ENCODE measurements around the gene TRIP4.

DNA sequence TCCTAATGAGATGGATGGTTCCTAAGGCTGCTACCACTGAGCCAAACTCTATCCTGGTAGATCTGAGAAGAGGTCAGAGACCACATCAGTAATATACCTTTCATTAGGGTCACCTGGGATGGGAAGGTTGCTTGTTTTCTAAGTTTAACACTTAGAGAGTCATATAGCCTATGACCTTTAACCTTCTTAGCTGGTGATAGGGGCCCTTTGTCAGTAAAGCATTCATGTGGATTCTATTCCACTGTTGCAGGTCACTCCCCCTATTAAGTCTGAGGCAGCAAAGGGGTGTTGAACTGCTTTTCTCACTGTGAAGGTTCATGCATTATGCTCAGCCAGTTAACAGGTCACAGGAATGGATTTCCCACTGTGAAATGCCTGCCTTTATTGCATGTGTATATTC is 66.6 kb downstream of the TRIP4 start:
- TF ChIP-seq, protein P1, sequence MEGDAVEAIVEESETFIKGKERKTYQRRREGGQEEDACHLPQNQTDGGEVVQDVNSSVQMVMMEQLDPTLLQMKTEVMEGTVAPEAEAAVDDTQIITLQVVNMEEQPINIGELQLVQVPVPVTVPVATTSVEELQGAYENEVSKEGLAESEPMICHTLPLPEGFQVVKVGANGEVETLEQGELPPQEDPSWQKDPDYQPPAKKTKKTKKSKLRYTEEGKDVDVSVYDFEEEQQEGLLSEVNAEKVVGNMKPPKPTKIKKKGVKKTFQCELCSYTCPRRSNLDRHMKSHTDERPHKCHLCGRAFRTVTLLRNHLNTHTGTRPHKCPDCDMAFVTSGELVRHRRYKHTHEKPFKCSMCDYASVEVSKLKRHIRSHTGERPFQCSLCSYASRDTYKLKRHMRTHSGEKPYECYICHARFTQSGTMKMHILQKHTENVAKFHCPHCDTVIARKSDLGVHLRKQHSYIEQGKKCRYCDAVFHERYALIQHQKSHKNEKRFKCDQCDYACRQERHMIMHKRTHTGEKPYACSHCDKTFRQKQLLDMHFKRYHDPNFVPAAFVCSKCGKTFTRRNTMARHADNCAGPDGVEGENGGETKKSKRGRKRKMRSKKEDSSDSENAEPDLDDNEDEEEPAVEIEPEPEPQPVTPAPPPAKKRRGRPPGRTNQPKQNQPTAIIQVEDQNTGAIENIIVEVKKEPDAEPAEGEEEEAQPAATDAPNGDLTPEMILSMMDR (conservative IDR thresholded peaks at IDR 0.05; ENCODE audit: low read length): no peak
- TF ChIP-seq EZH2phosphoT487 (IDR thresholded peaks at IDR 0.05; ENCODE audit: borderline replicate concordance, low read depth, low read length): no peak
